ENCODE measurements around the gene CSNK2A3. TPM values are rescaled to one million over a fixed set of nuclear protein-coding genes. Genes with fewer than 3 reads are reported as not detected.

Gene CSNK2A3
- total RNA-seq, 1 experiment from 2014 or later = 2.0 TPM

DNA sequence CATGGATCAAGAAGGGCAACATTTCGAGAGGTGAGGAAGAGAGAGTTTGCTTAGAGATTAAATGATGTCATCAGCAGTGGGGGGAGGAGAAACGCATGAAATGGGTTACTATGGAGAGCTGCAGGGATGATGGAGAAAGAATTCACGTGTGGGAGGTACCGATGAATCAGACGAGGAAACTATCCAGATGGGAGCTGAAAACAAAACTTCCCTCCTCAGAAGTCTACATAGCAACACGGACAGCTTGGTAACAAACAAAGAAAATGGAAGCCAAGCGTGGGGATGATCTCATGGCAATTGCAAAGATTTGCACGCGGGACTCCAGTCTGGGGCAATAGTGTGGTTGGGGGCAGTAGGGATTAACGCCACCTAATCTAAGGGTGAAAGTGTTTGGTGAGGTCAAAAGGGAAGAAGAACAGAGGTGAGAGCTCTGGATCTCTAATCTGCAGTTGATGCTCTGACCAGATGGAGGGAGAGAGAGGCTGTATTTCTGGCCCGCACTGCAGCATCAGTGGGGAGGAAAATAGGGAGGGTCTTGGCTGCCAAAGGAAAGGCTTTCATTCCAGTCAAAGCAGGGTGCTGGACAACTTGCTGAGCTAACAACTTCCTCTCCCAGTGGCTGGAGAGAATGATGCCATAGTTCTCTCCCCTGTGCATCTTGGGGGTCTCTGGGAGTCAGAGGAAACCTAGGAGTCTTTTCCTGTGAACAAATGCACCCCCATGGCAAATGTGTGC lies 43.4 kb upstream of the CSNK2A3 start:
- no peaks in the 10 kb centered on the region for H4K20me1 ChIP-seq (ENCODE audit: insufficient read depth)
- no peaks in the 10 kb centered on the region for H3K79me2 ChIP-seq (ENCODE audit: insufficient read depth, low read length)
- RAD21 ChIA-PET (ENCODE audit: low non-redundant PET in 1 of 2, low total read pairs in 2 of 2, uncharacterized antibody in 2 of 2, unreplicated experiment in 2 of 2) = no interaction called here
- no peaks in the 10 kb centered on the region for H3K27me3 ChIP-seq (ENCODE audit: insufficient read depth, low read length)
- H3K27ac ChIP-seq (ENCODE audit: low read depth, low read length) = no peak overlapping the region
- H3K36me3 ChIP-seq (ENCODE audit: control insufficient read depth in 1 of 2, insufficient read depth in 2 of 2, low read length in 2 of 2) = no peaks in the 10 kb centered on the region
- no TSS peak for BruUV-seq (replicated peaks)
- intact Hi-C loops (cut with micrococcal nuclease) = no loop called here
- no peak overlapping the region for H2AFZ ChIP-seq (ENCODE audit: low read depth, low read length, poor library complexity, severe bottlenecking)
- POLR2A ChIA-PET = no interaction called here
- ATAC-seq (no peak), DNase-seq (ENCODE audit: low read depth, low spot score) (no peak)
- H3K9ac ChIP-seq (ENCODE audit: low read length) = no peak overlapping the region
- H3K4me2 ChIP-seq (ENCODE audit: low read length) = no peak overlapping the region
- peaks cover 13 to 20% of the 10 kb centered on the region in 2 experiments; a peak in 3 of 4 replicates for H3K4me1 ChIP-seq (ENCODE audit: control insufficient read depth in 1 of 2, insufficient read depth in 2 of 2, low read length in 2 of 2)
- no peak overlapping the region for H3K4me3 ChIP-seq (replicated peaks in 1 of 2; ENCODE audit: low read depth in 1 of 2, low read length in 2 of 2)
- CTCF ChIA-PET = no interaction called here
- H3K9me3 ChIP-seq (ENCODE audit: control insufficient read depth in 1 of 2, insufficient read depth in 1 of 2, low read depth in 1 of 2, low read length in 2 of 2) = no peaks in the 10 kb centered on the region
- no peaks in the 10 kb centered on the region for H3K9me2 ChIP-seq (ENCODE audit: insufficient read depth)
- no peak for TF ChIP-seq ELF1 (IDR thresholded peaks at IDR 0.05; ENCODE audit: borderline replicate concordance, low read depth)
- TF ChIP-seq, protein P1, sequence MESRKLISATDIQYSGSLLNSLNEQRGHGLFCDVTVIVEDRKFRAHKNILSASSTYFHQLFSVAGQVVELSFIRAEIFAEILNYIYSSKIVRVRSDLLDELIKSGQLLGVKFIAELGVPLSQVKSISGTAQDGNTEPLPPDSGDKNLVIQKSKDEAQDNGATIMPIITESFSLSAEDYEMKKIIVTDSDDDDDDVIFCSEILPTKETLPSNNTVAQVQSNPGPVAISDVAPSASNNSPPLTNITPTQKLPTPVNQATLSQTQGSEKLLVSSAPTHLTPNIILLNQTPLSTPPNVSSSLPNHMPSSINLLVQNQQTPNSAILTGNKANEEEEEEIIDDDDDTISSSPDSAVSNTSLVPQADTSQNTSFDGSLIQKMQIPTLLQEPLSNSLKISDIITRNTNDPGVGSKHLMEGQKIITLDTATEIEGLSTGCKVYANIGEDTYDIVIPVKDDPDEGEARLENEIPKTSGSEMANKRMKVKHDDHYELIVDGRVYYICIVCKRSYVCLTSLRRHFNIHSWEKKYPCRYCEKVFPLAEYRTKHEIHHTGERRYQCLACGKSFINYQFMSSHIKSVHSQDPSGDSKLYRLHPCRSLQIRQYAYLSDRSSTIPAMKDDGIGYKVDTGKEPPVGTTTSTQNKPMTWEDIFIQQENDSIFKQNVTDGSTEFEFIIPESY (IDR thresholded peaks at IDR 0.05; ENCODE audit: extremely low read depth, insufficient replicate concordance, low read length) = no peak
- no peak for TF ChIP-seq CBX3 (IDR thresholded peaks at IDR 0.05; ENCODE audit: low read depth)
- no peak for TF ChIP-seq EZH2phosphoT487 (IDR thresholded peaks at IDR 0.05; ENCODE audit: borderline replicate concordance)
- TF ChIP-seq RAD21 (IDR thresholded peaks at IDR 0.05; ENCODE audit: low read depth) = no peak
- TF ChIP-seq EZH2 (IDR thresholded peaks at IDR 0.05) = no peak
- no peak for TF ChIP-seq POLR2AphosphoS5 (IDR thresholded peaks at IDR 0.05; ENCODE audit: low read depth, low read length)
- no peak for TF ChIP-seq SP1 (IDR thresholded peaks at IDR 0.05; ENCODE audit: low read depth)
- no peak for TF ChIP-seq TCF7L2 (IDR thresholded peaks at IDR 0.05; ENCODE audit: borderline replicate concordance, extremely low read depth, insufficient read depth, insufficient read length)
- no peak for TF ChIP-seq YY1 (IDR thresholded peaks at IDR 0.05; ENCODE audit: extremely low read depth, insufficient replicate concordance, low read depth, low read length)
- no peak for TF ChIP-seq EGR1 (IDR thresholded peaks at IDR 0.05; ENCODE audit: low read depth)
- no peak for TF ChIP-seq ZNF274 (IDR thresholded peaks at IDR 0.05; ENCODE audit: low read depth, low read length)
- TF ChIP-seq, protein P2, sequence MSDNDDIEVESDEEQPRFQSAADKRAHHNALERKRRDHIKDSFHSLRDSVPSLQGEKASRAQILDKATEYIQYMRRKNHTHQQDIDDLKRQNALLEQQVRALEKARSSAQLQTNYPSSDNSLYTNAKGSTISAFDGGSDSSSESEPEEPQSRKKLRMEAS (IDR thresholded peaks at IDR 0.05) = no peak
- TF ChIP-seq, protein P3, sequence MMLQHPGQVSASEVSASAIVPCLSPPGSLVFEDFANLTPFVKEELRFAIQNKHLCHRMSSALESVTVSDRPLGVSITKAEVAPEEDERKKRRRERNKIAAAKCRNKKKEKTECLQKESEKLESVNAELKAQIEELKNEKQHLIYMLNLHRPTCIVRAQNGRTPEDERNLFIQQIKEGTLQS (IDR thresholded peaks at IDR 0.05) = no peak
- no peak for TF ChIP-seq FOSL1 (IDR thresholded peaks at IDR 0.05; ENCODE audit: low read depth)
- no peak for TF ChIP-seq SRF (IDR thresholded peaks at IDR 0.05; ENCODE audit: low read depth)
- TF ChIP-seq, protein P4, sequence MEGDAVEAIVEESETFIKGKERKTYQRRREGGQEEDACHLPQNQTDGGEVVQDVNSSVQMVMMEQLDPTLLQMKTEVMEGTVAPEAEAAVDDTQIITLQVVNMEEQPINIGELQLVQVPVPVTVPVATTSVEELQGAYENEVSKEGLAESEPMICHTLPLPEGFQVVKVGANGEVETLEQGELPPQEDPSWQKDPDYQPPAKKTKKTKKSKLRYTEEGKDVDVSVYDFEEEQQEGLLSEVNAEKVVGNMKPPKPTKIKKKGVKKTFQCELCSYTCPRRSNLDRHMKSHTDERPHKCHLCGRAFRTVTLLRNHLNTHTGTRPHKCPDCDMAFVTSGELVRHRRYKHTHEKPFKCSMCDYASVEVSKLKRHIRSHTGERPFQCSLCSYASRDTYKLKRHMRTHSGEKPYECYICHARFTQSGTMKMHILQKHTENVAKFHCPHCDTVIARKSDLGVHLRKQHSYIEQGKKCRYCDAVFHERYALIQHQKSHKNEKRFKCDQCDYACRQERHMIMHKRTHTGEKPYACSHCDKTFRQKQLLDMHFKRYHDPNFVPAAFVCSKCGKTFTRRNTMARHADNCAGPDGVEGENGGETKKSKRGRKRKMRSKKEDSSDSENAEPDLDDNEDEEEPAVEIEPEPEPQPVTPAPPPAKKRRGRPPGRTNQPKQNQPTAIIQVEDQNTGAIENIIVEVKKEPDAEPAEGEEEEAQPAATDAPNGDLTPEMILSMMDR (IDR thresholded peaks at IDR 0.05 in 2 of 3, conservative IDR thresholded peaks at IDR 0.05 in 1 of 3; ENCODE audit: borderline replicate concordance in 1 of 3, insufficient read depth in 1 of 3, low read depth in 2 of 3, low read length in 2 of 3) = no peak
- no peak for TF ChIP-seq ZFX (IDR thresholded peaks at IDR 0.05)
- TF ChIP-seq, protein P5, sequence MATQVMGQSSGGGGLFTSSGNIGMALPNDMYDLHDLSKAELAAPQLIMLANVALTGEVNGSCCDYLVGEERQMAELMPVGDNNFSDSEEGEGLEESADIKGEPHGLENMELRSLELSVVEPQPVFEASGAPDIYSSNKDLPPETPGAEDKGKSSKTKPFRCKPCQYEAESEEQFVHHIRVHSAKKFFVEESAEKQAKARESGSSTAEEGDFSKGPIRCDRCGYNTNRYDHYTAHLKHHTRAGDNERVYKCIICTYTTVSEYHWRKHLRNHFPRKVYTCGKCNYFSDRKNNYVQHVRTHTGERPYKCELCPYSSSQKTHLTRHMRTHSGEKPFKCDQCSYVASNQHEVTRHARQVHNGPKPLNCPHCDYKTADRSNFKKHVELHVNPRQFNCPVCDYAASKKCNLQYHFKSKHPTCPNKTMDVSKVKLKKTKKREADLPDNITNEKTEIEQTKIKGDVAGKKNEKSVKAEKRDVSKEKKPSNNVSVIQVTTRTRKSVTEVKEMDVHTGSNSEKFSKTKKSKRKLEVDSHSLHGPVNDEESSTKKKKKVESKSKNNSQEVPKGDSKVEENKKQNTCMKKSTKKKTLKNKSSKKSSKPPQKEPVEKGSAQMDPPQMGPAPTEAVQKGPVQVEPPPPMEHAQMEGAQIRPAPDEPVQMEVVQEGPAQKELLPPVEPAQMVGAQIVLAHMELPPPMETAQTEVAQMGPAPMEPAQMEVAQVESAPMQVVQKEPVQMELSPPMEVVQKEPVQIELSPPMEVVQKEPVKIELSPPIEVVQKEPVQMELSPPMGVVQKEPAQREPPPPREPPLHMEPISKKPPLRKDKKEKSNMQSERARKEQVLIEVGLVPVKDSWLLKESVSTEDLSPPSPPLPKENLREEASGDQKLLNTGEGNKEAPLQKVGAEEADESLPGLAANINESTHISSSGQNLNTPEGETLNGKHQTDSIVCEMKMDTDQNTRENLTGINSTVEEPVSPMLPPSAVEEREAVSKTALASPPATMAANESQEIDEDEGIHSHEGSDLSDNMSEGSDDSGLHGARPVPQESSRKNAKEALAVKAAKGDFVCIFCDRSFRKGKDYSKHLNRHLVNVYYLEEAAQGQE (IDR thresholded peaks at IDR 0.05; ENCODE audit: low read depth) = no peak
- no peak for TF ChIP-seq CEBPB (IDR thresholded peaks at IDR 0.05; ENCODE audit: low read depth)
